ENCODE measurements around the gene PXYLP1.

Gene PXYLP1

GRCh38 chr3:141255846-141256261 lies 24.2 kb downstream of the PXYLP1 start:
- DNase-seq (peak; percentile 72), ATAC-seq (ENCODE audit: insufficient read depth, low read depth) (peak; percentile 78)
- peaks cover 99% of the 10 kb centered on the region for H3K4me1 ChIP-seq (ENCODE audit: insufficient read depth, low read length)
- TF ChIP-seq EZH2 (IDR thresholded peaks at IDR 0.05; ENCODE audit: borderline replicate concordance, low read depth, low read length, severe bottlenecking), result no peak
- TF ChIP-seq, protein P1, sequence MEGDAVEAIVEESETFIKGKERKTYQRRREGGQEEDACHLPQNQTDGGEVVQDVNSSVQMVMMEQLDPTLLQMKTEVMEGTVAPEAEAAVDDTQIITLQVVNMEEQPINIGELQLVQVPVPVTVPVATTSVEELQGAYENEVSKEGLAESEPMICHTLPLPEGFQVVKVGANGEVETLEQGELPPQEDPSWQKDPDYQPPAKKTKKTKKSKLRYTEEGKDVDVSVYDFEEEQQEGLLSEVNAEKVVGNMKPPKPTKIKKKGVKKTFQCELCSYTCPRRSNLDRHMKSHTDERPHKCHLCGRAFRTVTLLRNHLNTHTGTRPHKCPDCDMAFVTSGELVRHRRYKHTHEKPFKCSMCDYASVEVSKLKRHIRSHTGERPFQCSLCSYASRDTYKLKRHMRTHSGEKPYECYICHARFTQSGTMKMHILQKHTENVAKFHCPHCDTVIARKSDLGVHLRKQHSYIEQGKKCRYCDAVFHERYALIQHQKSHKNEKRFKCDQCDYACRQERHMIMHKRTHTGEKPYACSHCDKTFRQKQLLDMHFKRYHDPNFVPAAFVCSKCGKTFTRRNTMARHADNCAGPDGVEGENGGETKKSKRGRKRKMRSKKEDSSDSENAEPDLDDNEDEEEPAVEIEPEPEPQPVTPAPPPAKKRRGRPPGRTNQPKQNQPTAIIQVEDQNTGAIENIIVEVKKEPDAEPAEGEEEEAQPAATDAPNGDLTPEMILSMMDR (IDR thresholded peaks at IDR 0.05; ENCODE audit: borderline replicate concordance, extremely low read depth, low read length, poor library complexity, severe bottlenecking), result peak; percentile 74
- peaks cover 93% of the 10 kb centered on the region for H3K79me2 ChIP-seq (ENCODE audit: insufficient read depth, low read length)
- H3K27ac ChIP-seq (ENCODE audit: low read length), result peak overlapping the region; percentile 98
- no peaks in the 10 kb centered on the region for H3K9me3 ChIP-seq (ENCODE audit: insufficient read depth, low read length, severe bottlenecking)
- peak overlapping the region in 1 of 2 experiments; percentile 16; a peak in 1 of 4 replicates for H3K4me3 ChIP-seq (ENCODE audit: low read depth in 1 of 2, low read length in 2 of 2)
- H3K36me3 ChIP-seq (ENCODE audit: insufficient read depth, low read length), result peaks cover 63% of the 10 kb centered on the region
- H3K27me3 ChIP-seq (ENCODE audit: insufficient read depth, low read length, poor library complexity), result no peaks in the 10 kb centered on the region
- peaks cover 26% of the 10 kb centered on the region for H4K20me1 ChIP-seq (ENCODE audit: insufficient read depth, low read length)
- H2AFZ ChIP-seq (ENCODE audit: low read depth, low read length), result no peak overlapping the region
- H3K9ac ChIP-seq (ENCODE audit: low read depth, low read length), result peak overlapping the region; percentile 53
- H3K4me2 ChIP-seq (ENCODE audit: insufficient read depth, low read length), result peak overlapping the region; percentile 48

GRCh38 chr3:141256820-141257219 lies 25.2 kb downstream of the PXYLP1 start:
- Histone ChIP-seq H3K4me2 (ENCODE audit: insufficient read depth, low read length) (peak overlapping the region; percentile 48; the same call in 1 of the 2 replicates), H4K20me1 (ENCODE audit: insufficient read depth, low read length) (peaks cover 17% of the 10 kb centered on the region), H3K79me2 (ENCODE audit: insufficient read depth, low read length) (peaks cover 87% of the 10 kb centered on the region), H3K4me3 (ENCODE audit: low read depth in 1 of 2, low read length in 2 of 2) (no peak overlapping the region), H3K9me3 (ENCODE audit: insufficient read depth, low read length, severe bottlenecking) (no peaks in the 10 kb centered on the region), H3K9ac (ENCODE audit: low read depth, low read length) (peak overlapping the region; percentile 53), H3K4me1 (ENCODE audit: insufficient read depth, low read length) (peaks cover 99% of the 10 kb centered on the region), H3K36me3 (ENCODE audit: insufficient read depth, low read length) (peaks cover 59% of the 10 kb centered on the region), H2AFZ (ENCODE audit: low read depth, low read length) (no peak overlapping the region), H3K27ac (ENCODE audit: low read length) (peak overlapping the region; percentile 98), H3K27me3 (ENCODE audit: insufficient read depth, low read length, poor library complexity) (no peaks in the 10 kb centered on the region)
- TF ChIP-seq, protein P1 (IDR thresholded peaks at IDR 0.05; ENCODE audit: borderline replicate concordance, extremely low read depth, low read length, poor library complexity, severe bottlenecking), result no peak
- TF ChIP-seq EZH2 (IDR thresholded peaks at IDR 0.05; ENCODE audit: borderline replicate concordance, low read depth, low read length, severe bottlenecking), result no peak
- ATAC-seq (ENCODE audit: insufficient read depth, low read depth), result no peak
- no peak for DNase-seq

DNA sequence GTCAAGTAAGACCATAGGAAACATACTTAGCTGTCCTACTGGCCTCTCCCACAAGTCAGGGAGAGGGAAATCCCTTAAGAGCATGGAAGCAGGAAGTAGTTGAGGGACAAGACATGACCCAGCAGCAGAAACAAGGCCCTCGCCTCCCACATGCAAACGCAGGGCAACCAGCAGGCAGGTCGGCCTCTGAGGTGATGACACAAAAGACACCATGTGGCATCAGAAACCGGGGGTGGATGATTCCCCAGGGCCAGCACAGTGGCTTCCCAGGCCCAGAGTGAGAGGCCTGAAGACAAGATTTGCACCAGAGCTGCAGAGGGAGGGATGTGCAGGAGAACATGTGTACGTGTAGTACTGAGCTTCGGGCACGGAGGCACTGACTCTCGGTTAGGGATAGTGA lies 26.3 kb downstream of the PXYLP1 start:
- Histone ChIP-seq H3K9ac (ENCODE audit: low read depth, low read length) (peak overlapping the region; percentile 53), H3K36me3 (ENCODE audit: insufficient read depth, low read length) (peaks cover 57% of the 10 kb centered on the region), H3K79me2 (ENCODE audit: insufficient read depth, low read length) (peaks cover 87% of the 10 kb centered on the region), H3K4me1 (ENCODE audit: insufficient read depth, low read length) (peaks cover 99% of the 10 kb centered on the region), H3K4me2 (ENCODE audit: insufficient read depth, low read length) (peak overlapping the region; percentile 27), H3K27me3 (ENCODE audit: insufficient read depth, low read length, poor library complexity) (no peaks in the 10 kb centered on the region), H3K4me3 (ENCODE audit: low read depth in 1 of 2, low read length in 2 of 2) (peak overlapping the region in 1 of 2 experiments; percentile 9; a peak in 1 of 4 replicates), H3K27ac (ENCODE audit: low read length) (peak overlapping the region; percentile 98), H2AFZ (ENCODE audit: low read depth, low read length) (no peak overlapping the region), H4K20me1 (ENCODE audit: insufficient read depth, low read length) (peaks cover 6% of the 10 kb centered on the region; the same call in 1 of the 2 replicates), H3K9me3 (ENCODE audit: insufficient read depth, low read length, severe bottlenecking) (no peaks in the 10 kb centered on the region)
- TF ChIP-seq, protein P1 (IDR thresholded peaks at IDR 0.05; ENCODE audit: borderline replicate concordance, extremely low read depth, low read length, poor library complexity, severe bottlenecking), result no peak
- no peak for TF ChIP-seq EZH2 (IDR thresholded peaks at IDR 0.05; ENCODE audit: borderline replicate concordance, low read depth, low read length, severe bottlenecking)
- ATAC-seq (ENCODE audit: insufficient read depth, low read depth), result no peak
- peak; percentile 43 for DNase-seq

All from DND-41 (cell line).